Measurements from ENCODE around the gene RHOXF2. TPM values are rescaled to one million over a fixed set of nuclear protein-coding genes. Genes with fewer than 3 reads are reported as not detected.
"Not testable (repeated sequence)": the region's sequence is repeated elsewhere in the genome, so short reads cannot be mapped to it uniquely, and the experiment has no call there.

Gene RHOXF2, protein sequence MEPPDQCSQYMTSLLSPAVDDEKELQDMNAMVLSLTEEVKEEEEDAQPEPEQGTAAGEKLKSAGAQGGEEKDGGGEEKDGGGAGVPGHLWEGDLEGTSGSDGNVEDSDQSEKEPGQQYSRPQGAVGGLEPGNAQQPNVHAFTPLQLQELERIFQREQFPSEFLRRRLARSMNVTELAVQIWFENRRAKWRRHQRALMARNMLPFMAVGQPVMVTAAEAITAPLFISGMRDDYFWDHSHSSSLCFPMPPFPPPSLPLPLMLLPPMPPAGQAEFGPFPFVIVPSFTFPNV
- total RNA-seq: 1 to 10 TPM in 1 of 2 donors, not detected in 1; 10.0 TPM

GRCh38 chrX:120158313-120158712 is at the start of gene RHOXF2:
RHOXF2 (plus strand) TSS chrX:120158613; CDS start chrX:120158751, 138 bp downstream.
- H3K9me3 ChIP-seq; H3K4me3 ChIP-seq; intact Hi-C loops (cut with DNase I); H3K27ac ChIP-seq; H3K27me3 ChIP-seq (replicated peaks; ENCODE audit: insufficient read depth); H3K36me3 ChIP-seq; DNase-seq (ENCODE audit: low spot score); H3K4me1 ChIP-seq (replicated peaks): not testable (repeated sequence)
- no CpG with 5 or more reads among the region's 15 CpGs for WGBS

GRCh38 chrX:120109378-120109777 is 49.0 kb upstream of the RHOXF2 start:
- no peaks in the 10 kb centered on the region for H3K36me3 ChIP-seq
- no peak overlapping the region for H3K27ac ChIP-seq
- no peaks in the 10 kb centered on the region for H3K27me3 ChIP-seq (replicated peaks; ENCODE audit: insufficient read depth)
- intact Hi-C loops (cut with DNase I): no loop called here
- H3K4me3 ChIP-seq: no peak overlapping the region
- H3K9me3 ChIP-seq: no peaks in the 10 kb centered on the region
- no peaks in the 10 kb centered on the region for H3K4me1 ChIP-seq (replicated peaks)
- TF ChIP-seq, protein P1, sequence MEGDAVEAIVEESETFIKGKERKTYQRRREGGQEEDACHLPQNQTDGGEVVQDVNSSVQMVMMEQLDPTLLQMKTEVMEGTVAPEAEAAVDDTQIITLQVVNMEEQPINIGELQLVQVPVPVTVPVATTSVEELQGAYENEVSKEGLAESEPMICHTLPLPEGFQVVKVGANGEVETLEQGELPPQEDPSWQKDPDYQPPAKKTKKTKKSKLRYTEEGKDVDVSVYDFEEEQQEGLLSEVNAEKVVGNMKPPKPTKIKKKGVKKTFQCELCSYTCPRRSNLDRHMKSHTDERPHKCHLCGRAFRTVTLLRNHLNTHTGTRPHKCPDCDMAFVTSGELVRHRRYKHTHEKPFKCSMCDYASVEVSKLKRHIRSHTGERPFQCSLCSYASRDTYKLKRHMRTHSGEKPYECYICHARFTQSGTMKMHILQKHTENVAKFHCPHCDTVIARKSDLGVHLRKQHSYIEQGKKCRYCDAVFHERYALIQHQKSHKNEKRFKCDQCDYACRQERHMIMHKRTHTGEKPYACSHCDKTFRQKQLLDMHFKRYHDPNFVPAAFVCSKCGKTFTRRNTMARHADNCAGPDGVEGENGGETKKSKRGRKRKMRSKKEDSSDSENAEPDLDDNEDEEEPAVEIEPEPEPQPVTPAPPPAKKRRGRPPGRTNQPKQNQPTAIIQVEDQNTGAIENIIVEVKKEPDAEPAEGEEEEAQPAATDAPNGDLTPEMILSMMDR (IDR thresholded peaks at IDR 0.05): no peak
- TF ChIP-seq POLR2A (IDR thresholded peaks at IDR 0.05) (no peak), POLR2AphosphoS5 (IDR thresholded peaks at IDR 0.05) (no peak)
- 93% methylated on average over 1 of the region's 1 CpG for whole genome bisulfite sequencing
- no peak for DNase-seq (ENCODE audit: low spot score)

DNA sequence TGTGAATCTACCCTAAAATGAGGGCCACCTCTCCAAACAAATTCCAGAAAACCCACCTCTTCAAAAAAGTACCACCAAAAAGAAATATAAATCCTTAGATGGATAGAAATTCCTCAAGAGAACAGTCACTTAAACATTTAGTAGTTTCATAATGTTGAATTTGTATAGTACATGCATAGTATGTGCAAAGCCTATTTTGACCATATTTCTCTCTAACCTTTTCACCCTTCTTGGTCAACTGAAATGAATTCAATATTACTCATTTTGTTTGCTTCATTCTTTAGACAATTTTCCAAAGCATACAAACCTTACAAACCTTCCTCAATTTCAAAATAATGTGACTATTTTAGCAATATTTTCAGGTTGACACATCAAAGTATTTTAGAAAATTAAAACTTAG is 46.8 kb upstream of the RHOXF2 start:
- H3K36me3 ChIP-seq: no peaks in the 10 kb centered on the region
- no peaks in the 10 kb centered on the region for H3K9me3 ChIP-seq
- no peak overlapping the region for H3K4me3 ChIP-seq
- no peaks in the 10 kb centered on the region for H3K4me1 ChIP-seq (replicated peaks)
- no peak overlapping the region for H3K27ac ChIP-seq
- TF ChIP-seq, protein P1 (IDR thresholded peaks at IDR 0.05): no peak
- TF ChIP-seq POLR2A (IDR thresholded peaks at IDR 0.05) (no peak), POLR2AphosphoS5 (IDR thresholded peaks at IDR 0.05) (no peak)
- intact Hi-C loops (cut with DNase I): no loop called here
- no peaks in the 10 kb centered on the region for H3K27me3 ChIP-seq (replicated peaks; ENCODE audit: insufficient read depth)
- DNase-seq (ENCODE audit: low spot score): no peak

- 98% methylated on average over 12 of the region's 35 CpGs for WGBS
- no peaks in the 10 kb centered on the region for H3K4me1 ChIP-seq (replicated peaks)
- no peaks in the 10 kb centered on the region for H3K36me3 ChIP-seq
- no peaks in the 10 kb centered on the region for H3K9me3 ChIP-seq
- intact Hi-C loops (cut with DNase I): no loop called here
- no peak for DNase-seq (ENCODE audit: low spot score)
- H3K27me3 ChIP-seq (replicated peaks; ENCODE audit: insufficient read depth): no peaks in the 10 kb centered on the region
- no peak within 1 kb of the TSS for H3K27ac ChIP-seq
- no peak within 1 kb of the TSS for H3K4me3 ChIP-seq
- no peak for TF ChIP-seq POLR2A (IDR thresholded peaks at IDR 0.05)
- no peak for TF ChIP-seq POLR2AphosphoS5 (IDR thresholded peaks at IDR 0.05)
- TF ChIP-seq, protein P1 (IDR thresholded peaks at IDR 0.05): no peak
Measured at GRCh38 chrX:120115438-120115963, 42.9 kb upstream of the RHOXF2 start, which contains the start of gene RHOXF1. RHOXF1 (minus strand) TSS chrX:120115913; CDS start chrX:120115862, 51 bp downstream.

GRCh38 chrX:120120223-120120622 is 38.2 kb upstream of the RHOXF2 start:
- 84% methylated on average over 12 of the region's 12 CpGs for WGBS
- H3K36me3 ChIP-seq: no peaks in the 10 kb centered on the region

More at GRCh38 chrX:120120223-120120622, 38.2 kb upstream of the RHOXF2 start:
- Histone ChIP-seq H3K9me3 (no peaks in the 10 kb centered on the region), H3K4me3 (no peak overlapping the region), H3K27ac (no peak overlapping the region), H3K27me3 (replicated peaks; ENCODE audit: insufficient read depth) (no peaks in the 10 kb centered on the region), H3K4me1 (replicated peaks) (no peaks in the 10 kb centered on the region)
- intact Hi-C loops (cut with DNase I): no loop called here
- no peak for DNase-seq (ENCODE audit: low spot score)
- TF ChIP-seq, protein P1 (IDR thresholded peaks at IDR 0.05): no peak
- no peak for TF ChIP-seq POLR2A (IDR thresholded peaks at IDR 0.05)
- TF ChIP-seq POLR2AphosphoS5 (IDR thresholded peaks at IDR 0.05): no peak
